ENCODE data around the gene MLNR. TPM values are rescaled to one million over a fixed set of nuclear protein-coding genes. Genes with fewer than 3 reads are reported as not detected.

Gene MLNR
- total RNA-seq, 1 donor from 2014 or later: not detected

DNA sequence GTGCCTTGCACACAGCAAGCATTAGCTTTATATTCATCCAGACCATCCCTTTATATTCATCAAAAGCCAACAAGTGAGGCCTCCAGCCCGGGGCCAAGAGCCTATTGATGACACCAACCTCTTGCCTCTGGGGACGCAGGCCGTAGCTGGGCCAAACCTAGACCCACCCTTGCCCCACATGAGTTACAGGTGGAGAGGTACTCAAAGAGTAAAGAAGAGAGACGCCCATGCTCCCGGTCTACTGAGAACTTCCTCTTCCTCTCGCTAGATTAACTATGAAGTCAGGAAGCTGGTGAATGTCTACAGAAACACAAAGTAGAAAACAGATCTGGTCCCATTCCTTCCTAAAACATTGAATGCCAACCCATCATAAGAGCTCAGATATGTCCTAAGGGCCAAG lies 3.8 kb upstream of the MLNR start:
- DNase-seq (ENCODE audit: low read depth): no peak
- no peak overlapping the region for H3K4me3 ChIP-seq (ENCODE audit: low read depth, low read length)
- TF ChIP-seq, protein P1, sequence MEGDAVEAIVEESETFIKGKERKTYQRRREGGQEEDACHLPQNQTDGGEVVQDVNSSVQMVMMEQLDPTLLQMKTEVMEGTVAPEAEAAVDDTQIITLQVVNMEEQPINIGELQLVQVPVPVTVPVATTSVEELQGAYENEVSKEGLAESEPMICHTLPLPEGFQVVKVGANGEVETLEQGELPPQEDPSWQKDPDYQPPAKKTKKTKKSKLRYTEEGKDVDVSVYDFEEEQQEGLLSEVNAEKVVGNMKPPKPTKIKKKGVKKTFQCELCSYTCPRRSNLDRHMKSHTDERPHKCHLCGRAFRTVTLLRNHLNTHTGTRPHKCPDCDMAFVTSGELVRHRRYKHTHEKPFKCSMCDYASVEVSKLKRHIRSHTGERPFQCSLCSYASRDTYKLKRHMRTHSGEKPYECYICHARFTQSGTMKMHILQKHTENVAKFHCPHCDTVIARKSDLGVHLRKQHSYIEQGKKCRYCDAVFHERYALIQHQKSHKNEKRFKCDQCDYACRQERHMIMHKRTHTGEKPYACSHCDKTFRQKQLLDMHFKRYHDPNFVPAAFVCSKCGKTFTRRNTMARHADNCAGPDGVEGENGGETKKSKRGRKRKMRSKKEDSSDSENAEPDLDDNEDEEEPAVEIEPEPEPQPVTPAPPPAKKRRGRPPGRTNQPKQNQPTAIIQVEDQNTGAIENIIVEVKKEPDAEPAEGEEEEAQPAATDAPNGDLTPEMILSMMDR (conservative IDR thresholded peaks at IDR 0.05; ENCODE audit: low read depth, low read length): no peak

DNA sequence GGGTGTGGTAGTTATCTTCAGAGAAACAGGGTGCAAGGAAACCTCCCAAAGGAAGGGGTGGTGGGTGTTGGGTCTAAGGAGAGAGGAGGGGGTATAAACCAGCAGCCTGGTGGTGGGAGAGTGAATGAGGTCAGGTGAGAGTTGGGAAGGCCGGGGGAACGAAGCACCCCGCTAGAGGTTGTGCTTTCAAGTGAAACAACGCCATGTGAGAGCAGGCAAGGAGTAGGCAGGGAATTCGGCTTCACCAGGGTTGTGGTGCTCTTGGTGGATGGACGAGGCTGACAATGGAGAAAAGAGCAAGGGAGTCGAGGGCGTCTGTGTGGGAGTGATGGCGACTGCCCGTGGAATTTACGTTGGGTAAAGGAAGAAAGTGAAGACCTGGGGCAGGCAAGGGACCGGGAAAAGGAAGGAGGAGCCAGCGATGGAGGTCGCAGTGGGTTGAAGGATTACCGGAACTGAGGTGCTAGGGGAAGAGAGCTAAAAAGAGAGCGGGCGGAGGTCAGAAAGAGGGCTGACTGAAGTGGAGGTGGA lies 2.1 kb upstream of the MLNR start:
- TF ChIP-seq, protein P1 (conservative IDR thresholded peaks at IDR 0.05; ENCODE audit: low read depth, low read length): no peak
- no peak overlapping the region for H3K4me3 ChIP-seq (ENCODE audit: low read depth, low read length)
- DNase-seq (ENCODE audit: low read depth): no peak

DNA sequence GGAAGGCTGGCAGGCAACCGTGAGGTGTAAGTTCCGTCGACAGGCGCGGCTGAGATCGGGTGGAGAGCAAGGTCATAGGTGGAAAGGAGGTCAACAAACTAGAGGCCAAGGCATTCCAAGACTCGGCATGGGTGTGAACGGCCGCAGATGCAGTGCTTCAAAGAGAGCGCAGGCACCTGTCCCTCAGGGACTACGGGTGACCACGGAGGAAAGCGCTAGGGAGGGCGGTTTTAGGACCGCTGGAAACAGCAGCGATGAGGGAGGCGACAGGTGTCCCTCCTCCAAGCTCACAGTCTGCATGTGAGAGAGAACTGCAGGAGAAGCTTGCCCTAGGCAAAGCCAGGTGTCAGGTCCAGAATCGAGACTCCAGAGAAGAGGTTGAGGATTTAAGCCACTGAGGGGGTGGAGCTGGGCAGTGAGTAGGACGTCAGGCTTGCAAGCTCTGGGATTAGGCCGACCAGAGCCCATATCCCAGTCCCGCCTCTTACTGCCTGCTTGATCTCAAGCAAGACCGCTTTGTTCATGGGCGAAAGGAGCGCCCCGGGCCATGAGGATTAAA lies 1.6 kb upstream of the MLNR start:
- TF ChIP-seq, protein P1 (conservative IDR thresholded peaks at IDR 0.05; ENCODE audit: low read depth, low read length): no peak
- no peak for DNase-seq (ENCODE audit: low read depth)
- H3K4me3 ChIP-seq (ENCODE audit: low read depth, low read length): no peak overlapping the region

DNA sequence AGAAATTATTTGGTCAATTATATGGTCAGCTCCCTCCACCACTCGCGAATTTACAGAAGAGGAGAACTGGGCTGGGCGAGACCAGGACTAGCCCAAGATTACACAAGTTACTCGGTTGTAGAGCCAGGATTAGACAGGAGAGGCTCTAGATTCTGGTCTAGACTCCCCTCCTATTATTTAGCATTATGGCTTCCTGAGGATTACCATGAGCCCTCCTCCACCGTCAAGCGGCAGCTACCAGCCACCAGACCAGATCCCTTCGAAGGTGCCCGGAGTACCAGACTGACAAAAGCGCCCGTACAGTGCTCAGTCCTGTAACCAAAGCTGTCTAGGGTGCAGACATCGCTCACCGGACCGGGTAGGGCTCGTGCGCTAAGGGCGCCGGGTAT lies 497 bp upstream of the MLNR start:
- no peak for DNase-seq (ENCODE audit: low read depth)
- peak overlapping the region; percentile 34 for H3K4me3 ChIP-seq (ENCODE audit: low read depth, low read length)
- TF ChIP-seq, protein P1 (conservative IDR thresholded peaks at IDR 0.05; ENCODE audit: low read depth, low read length): no peak

- TF ChIP-seq, protein P1 (conservative IDR thresholded peaks at IDR 0.05; ENCODE audit: low read depth, low read length): no peak
- no peak overlapping the region for H3K4me3 ChIP-seq (ENCODE audit: low read depth, low read length)
- DNase-seq (ENCODE audit: low read depth): no peak
Observed at GRCh38 chr13:49220856-49221589, 885 bp downstream of the MLNR start.

- DNase-seq (ENCODE audit: low read depth): no peak
- no peak overlapping the region for H3K4me3 ChIP-seq (ENCODE audit: low read depth, low read length)
- TF ChIP-seq, protein P1 (conservative IDR thresholded peaks at IDR 0.05; ENCODE audit: low read depth, low read length): no peak
Observed at GRCh38 chr13:49221590-49221965, 1.4 kb downstream of the MLNR start.

All from epithelial cell of proximal tubule (primary cell).